Right renal cortex interstitium (tissue), 3 donors: ENCODE measurements around the gene CALD1. TPM values are rescaled to one million over a fixed set of nuclear protein-coding genes. Genes with fewer than 3 reads are reported as not detected.

Experiments
- DNase-seq, 3 donors: peaks; one replicate each; pipeline ENCODE4 v3.0.0-alpha.2; 2013; ENCODE audit warnings: low read depth in 3 of 3, low spot score in 2 of 3
- polyA plus RNA-seq, 3 donors: library from polyadenylated mRNA; unstranded; fragments of 120-200 nt; gene quantifications; one replicate each; pipeline ENCODE4 v1.2.1, GENCODE V29; 2013; ENCODE audit not compliant: insufficient read length in 3 of 3

CALD1 gene
- 100 to 1,000 TPM; 244 to 292 (median 257) TPM for polyA plus RNA-seq

DNA sequence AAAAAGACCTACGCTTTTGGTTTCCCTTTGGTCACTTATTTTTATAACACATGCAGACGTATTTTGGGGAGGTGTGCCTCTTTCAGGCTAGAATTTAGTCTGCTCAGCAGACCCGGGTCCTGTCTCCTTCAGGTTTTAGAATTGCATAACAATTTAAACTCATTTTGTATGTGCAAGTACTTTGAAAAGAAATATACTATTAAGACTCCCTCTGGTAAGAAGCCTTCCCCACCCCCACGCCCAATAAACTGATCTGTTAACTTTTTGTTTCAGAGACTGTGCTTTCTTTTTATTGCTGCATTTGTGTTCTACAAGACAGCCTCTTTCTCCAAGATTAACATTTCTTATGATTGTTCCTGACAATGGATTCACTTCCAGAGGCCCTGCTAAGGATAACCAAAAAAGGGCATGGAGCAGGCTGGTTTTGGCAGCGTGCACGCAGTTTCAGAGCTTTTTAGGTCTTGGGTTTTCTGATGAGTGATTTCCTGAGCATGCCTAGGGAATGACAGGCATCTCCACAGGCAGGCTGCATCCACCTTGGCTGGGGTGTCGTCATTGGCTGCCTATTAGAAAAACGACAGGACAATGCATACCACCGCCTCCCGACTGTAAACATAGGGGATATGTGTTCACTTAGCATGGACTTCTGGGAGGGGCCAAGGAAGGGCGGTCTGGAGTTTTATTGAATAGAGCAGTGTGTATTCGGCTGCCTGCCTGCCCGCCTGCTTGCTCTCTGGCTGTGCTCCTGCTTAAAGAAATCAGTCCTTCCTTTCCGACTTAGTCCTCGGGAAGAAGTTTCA lies at the start of gene CALD1:
Gene CALD1, plus strand, starts transcription at position 694 of the 800 bp plus-strand sequence. CDS start 88,100 bp downstream, outside the sequence.
- peak in 1 of 3 donors; percentile 69 for DNase-seq

- peak in 2 of 3 donors; percentile 15 to 39 for DNase-seq
Observed at GRCh38 chr7:134729895-134730294, 49.5 kb upstream of the CALD1 start.

DNA sequence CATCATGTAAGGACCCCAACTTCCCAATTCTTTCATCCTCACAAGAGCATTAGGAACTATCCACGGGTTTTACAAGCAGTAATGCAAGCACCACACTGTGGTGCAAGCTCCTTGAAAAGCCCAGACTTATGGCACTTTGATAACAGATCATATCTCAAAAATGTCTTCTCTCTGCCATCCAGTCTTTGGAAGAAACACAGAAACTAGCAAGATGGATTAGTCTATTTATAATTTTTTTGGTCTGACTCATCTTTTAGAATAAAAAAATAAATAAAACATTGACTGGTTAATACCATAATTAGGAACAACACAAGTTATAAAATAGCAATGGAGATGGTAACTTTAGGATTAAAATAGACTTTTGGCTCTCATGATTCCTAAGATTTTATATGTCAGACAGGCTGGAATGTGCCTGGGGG lies 49.0 kb upstream of the CALD1 start:
- DNase-seq: no peak

- no peak for DNase-seq
Observed at GRCh38 chr7:134731616-134732015, 47.8 kb upstream of the CALD1 start.

DNA sequence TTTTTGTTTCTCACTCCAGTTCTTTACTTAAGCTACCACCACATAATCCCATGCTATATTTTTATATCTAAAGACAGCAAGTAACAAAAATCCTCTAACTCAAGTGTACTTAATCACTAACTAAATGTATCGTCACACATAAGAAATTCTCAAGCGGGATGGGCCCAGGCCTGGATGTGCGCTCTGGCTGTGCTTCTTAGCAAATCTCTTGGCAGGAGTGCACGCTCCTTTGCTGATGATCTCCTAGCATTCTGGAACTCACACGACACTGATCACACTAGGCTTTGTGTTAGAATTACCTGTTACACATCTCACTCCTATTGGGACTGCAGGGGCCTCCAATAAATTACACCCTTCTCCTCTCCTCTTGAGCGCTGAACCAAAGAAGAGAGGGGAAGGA lies 46.7 kb upstream of the CALD1 start:
- DNase-seq: no peak

DNA sequence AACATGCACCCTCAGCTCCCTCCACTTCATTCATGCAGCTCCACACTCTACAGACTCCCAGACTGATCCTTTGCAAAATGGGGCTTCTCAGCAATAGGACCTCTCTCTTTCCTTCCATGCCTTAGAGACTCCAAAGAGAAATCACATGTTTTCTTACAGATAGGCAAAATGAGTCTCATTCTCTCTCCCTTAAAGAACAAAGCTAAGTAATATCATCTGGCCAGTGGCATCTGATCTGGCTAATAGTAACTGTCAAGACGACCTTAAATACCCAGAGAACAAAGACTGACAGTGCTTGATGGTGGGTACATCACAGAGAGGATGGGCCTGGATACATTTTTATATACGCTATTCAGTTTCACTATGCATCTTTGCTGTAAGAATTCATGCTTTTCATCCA lies 43.1 kb upstream of the CALD1 start:
- no peak for DNase-seq

GRCh38 chr7:134737566-134738345 lies 41.7 kb upstream of the CALD1 start:
- DNase-seq: no peak

DNA sequence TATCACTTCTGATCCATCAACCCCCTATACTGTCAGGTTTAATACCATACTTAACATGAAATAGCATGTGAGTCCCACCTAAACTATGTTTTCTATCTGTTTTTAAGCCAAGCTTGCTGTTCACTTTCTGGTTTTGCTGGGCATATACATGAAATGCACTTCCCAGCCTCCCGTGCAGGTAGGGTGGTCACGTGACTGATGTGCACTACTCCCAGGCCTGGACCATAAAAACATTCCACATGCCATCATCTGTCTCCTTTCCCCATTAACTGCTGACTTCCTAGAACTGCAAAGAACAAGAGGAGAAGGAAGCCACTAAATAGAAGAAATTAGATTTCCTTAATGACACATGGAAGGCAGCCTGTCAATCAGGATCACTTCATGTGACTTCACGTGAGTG lies 40.1 kb upstream of the CALD1 start:
- no peak for DNase-seq

- no peak for DNase-seq
Observed at GRCh38 chr7:134740376-134740775, 39.1 kb upstream of the CALD1 start.

DNA sequence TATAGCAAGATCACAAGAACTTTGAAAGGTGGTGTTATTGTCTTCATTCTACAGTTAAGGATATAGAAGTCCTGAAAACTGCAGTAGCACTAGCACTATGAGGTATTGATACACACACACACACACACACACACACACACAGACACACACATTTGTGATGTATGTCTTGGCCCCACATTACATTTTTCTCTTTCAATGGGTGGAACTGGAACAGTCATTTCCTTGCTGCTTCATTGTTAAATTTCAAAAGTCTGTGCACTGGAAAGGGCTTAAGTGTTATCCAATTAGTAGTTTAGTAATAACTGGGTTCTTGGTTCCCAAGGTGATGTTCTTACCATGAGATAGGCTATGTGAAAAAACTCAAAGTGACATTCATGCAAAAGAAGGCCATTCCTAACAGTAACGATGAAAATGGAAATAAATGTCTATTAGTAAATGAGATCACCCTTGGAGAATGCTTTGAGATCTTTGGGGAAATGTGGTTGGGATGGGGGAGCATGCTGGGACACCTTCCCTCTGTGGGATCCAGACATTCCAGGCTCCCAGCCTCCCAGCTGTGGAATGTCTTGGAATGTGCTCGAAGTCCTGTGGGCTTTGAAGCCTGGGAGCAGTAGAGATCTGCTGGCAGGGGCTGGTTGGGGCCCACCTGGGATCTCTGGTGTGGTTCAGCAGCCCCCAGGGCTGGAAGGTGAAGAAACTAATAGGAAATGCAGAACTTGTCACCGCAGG lies 37.4 kb upstream of the CALD1 start:
- DNase-seq: no peak

- DNase-seq: no peak
Observed at GRCh38 chr7:134742688-134743350, 36.6 kb upstream of the CALD1 start.

DNA sequence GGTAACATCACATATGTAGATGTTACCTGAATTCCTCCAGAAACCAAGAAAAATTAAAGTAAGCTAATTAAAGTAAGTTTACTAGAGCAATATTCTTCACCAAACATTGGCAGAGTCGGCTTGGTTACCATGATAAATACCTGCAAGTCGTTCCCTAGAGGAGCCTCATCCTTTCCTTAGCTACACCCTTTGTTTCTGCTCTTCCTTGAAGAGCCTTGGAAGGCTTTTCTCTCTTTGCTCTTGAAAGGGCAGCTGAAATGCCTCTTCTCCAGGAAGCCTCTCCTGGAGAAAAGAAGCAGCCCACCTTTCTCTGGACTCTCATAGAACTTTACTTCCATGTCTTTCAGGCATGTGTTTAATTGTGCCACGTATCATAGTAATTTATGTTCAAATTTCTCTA lies 34.9 kb upstream of the CALD1 start:
- no peak for DNase-seq

DNA sequence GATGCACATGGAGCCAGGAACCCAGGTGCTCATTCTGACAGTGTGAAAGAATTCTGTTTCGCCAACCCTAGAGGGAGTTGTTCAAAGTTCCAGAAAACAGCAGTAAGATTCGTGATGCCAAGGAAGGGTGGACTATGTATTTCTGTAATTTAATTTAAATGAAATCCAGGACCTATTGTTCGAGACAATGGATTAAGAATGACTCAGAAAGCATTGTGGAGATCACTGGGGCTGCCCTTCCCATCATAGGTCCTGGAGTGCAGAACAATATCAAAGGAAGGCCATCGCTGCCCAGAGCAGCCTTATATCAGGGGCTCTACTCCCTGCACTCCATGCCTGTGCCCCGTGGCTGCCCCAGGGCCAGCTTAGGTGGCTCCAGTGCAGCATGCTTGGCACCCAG lies 32.1 kb upstream of the CALD1 start:
- no peak for DNase-seq

- DNase-seq: no peak
Observed at GRCh38 chr7:134750083-134751062, 29.1 kb upstream of the CALD1 start.

DNA sequence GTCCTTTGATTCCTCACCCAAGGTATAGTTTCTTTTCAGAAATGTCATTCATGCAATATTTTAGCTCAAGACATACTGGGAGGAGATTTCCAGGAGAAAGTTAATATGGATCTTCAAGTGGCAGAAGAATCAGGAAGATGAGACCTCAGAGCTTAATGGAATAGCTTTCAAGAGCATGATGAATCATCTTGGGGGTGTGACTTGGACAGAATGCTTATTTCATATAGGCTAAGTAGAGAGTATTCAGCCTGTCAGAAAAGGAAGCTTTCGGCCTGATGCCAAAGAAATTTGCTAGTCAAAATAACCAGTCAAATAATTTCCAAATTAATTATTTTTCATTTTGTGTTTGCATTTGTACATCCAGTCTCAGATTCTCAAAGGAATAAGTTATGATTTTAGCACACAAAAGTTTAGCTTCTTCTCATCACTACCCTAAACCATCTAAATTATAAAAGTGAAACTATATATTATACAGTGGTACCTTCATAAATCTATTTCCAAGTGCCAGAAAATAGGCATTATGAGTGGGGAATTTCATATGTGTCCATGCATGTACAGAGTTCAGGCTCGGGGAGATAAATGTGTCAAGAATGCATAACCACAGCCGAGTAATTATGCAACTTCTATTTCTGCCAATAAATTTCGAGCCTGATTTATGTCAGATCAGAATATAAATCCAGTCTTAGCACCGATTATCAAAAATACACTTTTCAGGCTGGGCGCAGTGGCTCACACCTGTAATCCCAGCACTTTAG lies 27.3 kb upstream of the CALD1 start:
- DNase-seq: no peak

GRCh38 chr7:134755422-134756022 lies 23.9 kb upstream of the CALD1 start:
- no peak for DNase-seq

GRCh38 chr7:134757938-134758337 lies 21.5 kb upstream of the CALD1 start:
- no peak for DNase-seq

DNA sequence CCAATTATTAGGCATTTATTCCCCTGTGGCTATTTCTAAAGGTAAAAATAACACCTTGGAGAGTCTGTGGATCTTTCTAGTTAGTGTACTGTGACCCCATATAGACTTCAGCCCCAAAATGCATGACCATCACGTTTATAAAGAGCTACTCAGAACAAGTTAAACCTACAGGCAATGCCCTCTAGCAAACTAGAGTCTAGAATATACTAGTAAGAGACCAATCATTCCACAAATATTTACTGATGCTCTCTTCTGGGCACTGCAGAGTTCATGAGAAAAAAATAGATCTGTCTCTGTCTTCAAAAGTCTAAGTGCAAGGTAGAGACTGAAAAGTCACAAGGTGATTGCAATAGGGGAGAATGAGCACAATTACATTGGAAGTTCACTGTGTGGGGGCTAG lies 20.5 kb upstream of the CALD1 start:
- no peak for DNase-seq
